Ectodermal cell (in vitro differentiated cells): ENCODE data around the gene MICOS13.
"Not testable (repeated sequence)": the region's sequence is repeated elsewhere in the genome, so short reads cannot be mapped to it uniquely, and the experiment has no call there.

Experiments used
- H3K27ac ChIP-seq: 2 replicates; pipeline ENCODE4 v1.7.0; 2013; ENCODE audit warnings: mild to moderate bottlenecking, low read depth, low read length; ENCODE audit not compliant: insufficient read depth, poor library complexity, severe bottlenecking
- H3K27me3 ChIP-seq: 2 replicates; pipeline ENCODE4 v1.7.0; 2013; ENCODE audit warnings: mild to moderate bottlenecking, low read length; ENCODE audit not compliant: insufficient read depth, control insufficient read depth, poor library complexity, severe bottlenecking
- H3K36me3 ChIP-seq: one replicate; pipeline ENCODE4 v1.7.0; 2013; ENCODE audit warnings: low read length; ENCODE audit not compliant: control insufficient read depth, insufficient read depth
- H3K4me1 ChIP-seq: one replicate; pipeline ENCODE4 v1.7.0; 2013; ENCODE audit warnings: low read length; ENCODE audit not compliant: control insufficient read depth, insufficient read depth
- H3K4me3 ChIP-seq: 2 replicates; pipeline ENCODE4 v1.7.0; 2013; ENCODE audit warnings: low read depth, low read length, control low read depth; ENCODE audit not compliant: insufficient read depth
- H3K9me3 ChIP-seq: 2 replicates; pipeline ENCODE4 v1.7.0; 2013; ENCODE audit warnings: mild to moderate bottlenecking, low read length, moderate library complexity; ENCODE audit not compliant: control insufficient read depth
- WGBS, 2 experiments: methylation state at CpG; one replicate each; pipeline ENCODE4 v1.1.7; 2013; ENCODE audit warnings: missing lambda C conversion rate in 2 of 2; 5-methylcytosine and 5-hydroxymethylcytosine counted together

MICOS13 gene

DNA sequence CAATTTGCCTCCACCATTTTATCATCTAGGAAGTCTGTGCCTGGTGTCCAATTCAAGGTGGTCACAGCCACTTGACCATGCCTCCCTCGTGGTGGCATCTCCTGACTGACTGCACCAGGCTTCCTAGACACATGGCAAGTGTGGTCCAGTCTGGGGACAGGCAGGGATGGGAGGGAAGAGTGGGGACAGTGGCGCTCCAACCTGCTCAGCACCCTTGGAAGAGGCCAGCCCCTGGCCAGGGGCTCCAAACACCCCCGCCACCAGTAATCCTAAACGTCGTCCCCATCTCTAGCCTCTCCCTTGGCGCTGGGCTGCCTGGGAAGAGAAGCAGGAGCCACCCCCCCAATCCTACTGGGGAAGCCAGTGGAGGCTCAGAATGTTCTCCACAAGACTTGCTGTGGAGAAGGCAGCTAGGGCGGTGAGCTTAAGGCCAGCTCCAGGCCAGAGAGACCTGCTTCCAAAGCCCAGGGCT is 12.4 kb upstream of the MICOS13 start:
- Histone ChIP-seq H3K4me3 (no peak overlapping the region), H3K27ac (peak overlapping the region; percentile 8), H3K27me3 (no peaks in the 10 kb centered on the region), H3K36me3 (peaks cover 27% of the 10 kb centered on the region), H3K9me3 (no peaks in the 10 kb centered on the region), H3K4me1 (no peaks in the 10 kb centered on the region)
- 91 to 93% methylated on average over 7 of the region's 7 CpGs for WGBS, 2 experiments

DNA sequence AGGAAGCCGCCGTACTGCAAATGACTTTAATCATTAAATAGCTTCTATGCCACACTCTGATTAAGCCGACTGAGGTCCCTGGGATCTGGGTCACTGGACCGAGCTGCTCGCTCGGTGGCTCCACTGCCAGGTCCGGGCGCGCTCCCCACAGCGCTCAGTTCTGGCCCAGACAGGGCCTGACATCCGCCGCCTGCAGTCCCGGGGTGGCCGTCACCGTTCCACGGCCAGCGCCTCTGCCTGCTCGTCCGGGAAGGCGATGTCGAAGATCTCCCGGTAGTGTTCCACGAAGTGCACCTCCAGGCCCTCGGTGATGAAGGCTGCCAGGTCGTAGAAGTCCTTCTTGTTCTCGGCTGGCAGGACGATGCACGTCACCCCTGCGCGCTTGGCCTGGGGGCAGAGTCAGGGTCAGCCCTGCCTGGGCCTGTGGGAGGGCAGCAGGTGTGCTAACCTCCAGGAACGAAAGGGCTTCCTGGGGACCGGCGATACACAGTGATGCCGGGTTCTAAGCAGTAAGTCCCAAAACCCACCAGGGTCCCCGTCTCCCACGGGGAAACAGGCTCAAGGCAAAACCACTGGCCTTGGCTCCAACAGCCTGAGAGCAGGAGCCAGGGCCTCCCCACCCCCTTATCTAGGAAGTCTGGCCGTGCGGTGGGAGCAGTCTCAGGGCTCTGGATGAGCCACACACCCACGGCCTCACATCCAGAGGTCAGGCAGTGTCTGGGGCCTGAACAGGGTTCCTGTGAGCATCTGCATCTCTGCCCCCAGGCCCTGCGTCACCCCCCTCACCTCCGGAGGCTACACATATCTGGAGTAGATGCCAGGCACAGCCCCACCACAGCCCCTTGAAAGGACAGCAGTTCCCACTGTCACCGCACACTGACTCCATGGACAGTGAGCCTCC is 11.8 kb upstream of the MICOS13 start:
- Histone ChIP-seq H3K4me1 (no peaks in the 10 kb centered on the region), H3K27ac (no peak overlapping the region), H3K4me3 (peak overlapping the region; percentile 100), H3K9me3 (no peaks in the 10 kb centered on the region), H3K36me3 (peaks cover 27% of the 10 kb centered on the region), H3K27me3 (no peaks in the 10 kb centered on the region)
- 93% methylated on average over 42 of the region's 42 CpGs for WGBS, 2 experiments

DNA sequence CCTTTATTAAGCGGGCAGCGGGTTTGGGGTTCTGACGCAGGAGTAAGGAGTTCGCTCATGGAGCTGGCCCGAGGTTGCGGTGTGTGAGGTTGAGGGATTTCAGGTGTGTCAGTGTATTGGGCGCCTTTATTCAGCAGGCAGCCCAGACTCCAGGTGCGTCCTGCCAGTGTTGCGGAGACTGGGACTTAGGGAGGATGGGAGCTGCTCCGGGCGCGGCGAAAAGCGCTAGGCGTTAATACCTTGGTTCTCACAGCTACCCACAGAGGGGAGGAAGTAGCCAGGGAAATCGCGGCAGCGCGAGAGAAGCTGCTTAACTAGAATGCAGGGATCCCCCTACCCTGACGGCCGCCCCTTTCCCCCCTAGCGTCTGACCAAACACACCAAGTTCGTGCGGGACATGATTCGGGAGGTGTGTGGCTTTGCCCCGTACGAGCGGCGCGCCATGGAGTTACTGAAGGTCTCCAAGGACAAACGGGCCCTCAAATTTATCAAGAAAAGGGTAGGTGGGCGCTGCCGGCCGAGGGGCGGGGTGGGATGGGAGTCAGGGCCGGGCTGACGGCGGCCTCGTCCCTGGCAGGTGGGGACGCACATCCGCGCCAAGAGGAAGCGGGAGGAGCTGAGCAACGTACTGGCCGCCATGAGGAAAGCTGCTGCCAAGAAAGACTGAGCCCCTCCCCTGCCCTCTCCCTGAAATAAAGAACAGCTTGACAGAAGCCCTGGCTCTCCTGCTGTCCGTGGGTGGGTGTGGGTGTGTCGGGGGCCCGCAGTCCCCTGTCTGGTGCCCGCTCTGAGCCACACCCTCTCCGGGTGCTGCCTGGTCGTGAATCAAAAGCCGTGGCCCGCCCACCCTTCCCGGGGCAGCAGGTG is 10.9 kb upstream of the MICOS13 start:
- H3K4me3 ChIP-seq: peak overlapping the region; percentile 100
- H3K27me3 ChIP-seq: no peaks in the 10 kb centered on the region
- 12 to 15% methylated on average over 54 of the region's 54 CpGs for WGBS, 2 experiments
- peak overlapping the region; percentile 96 for H3K27ac ChIP-seq
- H3K36me3 ChIP-seq: peaks cover 22% of the 10 kb centered on the region
- no peaks in the 10 kb centered on the region for H3K4me1 ChIP-seq
- no peaks in the 10 kb centered on the region for H3K9me3 ChIP-seq

DNA sequence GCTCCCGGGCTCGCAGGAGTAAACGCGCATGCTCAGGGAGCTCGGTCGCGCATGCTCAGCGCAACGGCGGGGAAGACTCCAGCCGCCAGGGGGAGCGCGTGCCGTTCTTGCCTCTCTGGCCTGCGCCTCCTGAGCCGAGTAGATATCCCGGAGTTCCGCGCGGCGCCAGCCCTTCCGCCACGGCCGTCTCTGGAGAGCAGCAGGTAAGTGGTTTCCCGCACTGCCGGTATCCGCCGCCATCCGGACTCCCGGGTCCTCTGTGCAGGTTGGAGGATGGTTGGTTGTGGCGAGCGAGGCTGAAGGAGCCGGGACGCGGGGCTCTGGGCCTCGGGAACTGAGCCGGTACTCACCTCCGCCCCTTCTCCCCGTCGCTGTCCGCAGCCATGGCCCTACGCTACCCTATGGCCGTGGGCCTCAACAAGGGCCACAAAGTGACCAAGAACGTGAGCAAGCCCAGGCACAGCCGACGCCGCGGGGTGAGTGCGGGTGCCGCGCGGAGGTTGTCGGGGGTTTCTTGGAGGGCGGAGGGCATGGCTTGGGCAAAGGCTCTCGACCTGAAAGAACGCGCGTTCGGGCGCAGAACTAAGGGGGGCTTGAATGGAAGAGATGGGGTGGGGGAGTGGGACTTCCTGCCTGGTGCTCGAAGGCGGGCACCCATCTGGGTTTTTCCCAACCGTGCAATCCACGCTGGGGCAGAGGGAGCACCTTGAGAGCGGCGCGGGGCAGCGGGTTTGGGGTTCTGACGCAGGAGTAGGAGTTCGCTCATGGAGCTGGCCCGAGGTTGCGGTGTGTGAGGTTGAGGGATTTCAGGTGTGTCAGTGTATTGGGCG is 10.0 kb upstream of the MICOS13 start, which contains the start of gene RPL36:
Gene RPL36 (plus strand): TSS at position 171 of the 830 bp plus-strand sequence. CDS start 213 bp downstream, at position 384.
- H3K4me3 ChIP-seq: peak within 1 kb of the TSS; percentile 100
- no peaks in the 10 kb centered on the region for H3K9me3 ChIP-seq
- H3K27ac ChIP-seq: peak within 1 kb of the TSS; percentile 96
- peaks cover 19% of the 10 kb centered on the region for H3K36me3 ChIP-seq
- no peaks in the 10 kb centered on the region for H3K27me3 ChIP-seq
- WGBS, 2 experiments: 0 to 1% methylated on average over 73 of the region's 73 CpGs
- H3K4me1 ChIP-seq: no peaks in the 10 kb centered on the region

DNA sequence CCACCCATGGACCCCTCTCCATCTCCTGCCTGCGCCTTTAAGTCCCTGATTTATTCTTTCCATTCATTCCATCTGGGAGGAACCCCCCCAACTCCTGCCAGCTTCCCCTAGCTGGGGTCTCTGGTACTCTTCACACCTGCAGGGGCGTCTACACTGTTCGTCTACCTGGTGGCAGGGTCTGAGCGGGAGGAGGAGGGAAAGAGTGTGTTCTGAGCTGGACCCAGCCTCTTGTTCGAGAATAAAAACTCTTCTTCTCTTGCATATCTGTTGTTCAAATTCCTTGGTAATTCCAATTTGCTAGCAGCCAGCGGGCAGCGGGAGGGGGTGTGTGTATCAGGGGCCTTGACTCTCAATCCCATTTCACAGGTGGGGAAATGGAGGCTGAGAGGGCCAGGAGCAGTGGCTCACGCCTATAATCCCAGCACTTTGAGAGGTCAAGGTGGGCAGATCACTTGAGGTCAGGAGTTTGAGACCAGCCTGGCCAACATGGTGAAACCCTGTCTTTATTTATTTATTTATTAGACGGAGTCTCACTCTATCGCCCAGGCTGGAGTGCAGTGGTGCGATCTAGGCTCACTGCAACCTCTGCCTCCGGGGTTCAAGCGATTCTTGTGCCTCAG is 8.1 kb upstream of the MICOS13 start:
- H3K27ac ChIP-seq, H3K4me3 ChIP-seq, H3K9me3 ChIP-seq, H3K27me3 ChIP-seq, H3K4me1 ChIP-seq: not testable (repeated sequence)
- WGBS, 2 experiments: 94 to 95% methylated on average over 13 of the region's 13 CpGs
- H3K36me3 ChIP-seq: peaks cover 13% of the 10 kb centered on the region

DNA sequence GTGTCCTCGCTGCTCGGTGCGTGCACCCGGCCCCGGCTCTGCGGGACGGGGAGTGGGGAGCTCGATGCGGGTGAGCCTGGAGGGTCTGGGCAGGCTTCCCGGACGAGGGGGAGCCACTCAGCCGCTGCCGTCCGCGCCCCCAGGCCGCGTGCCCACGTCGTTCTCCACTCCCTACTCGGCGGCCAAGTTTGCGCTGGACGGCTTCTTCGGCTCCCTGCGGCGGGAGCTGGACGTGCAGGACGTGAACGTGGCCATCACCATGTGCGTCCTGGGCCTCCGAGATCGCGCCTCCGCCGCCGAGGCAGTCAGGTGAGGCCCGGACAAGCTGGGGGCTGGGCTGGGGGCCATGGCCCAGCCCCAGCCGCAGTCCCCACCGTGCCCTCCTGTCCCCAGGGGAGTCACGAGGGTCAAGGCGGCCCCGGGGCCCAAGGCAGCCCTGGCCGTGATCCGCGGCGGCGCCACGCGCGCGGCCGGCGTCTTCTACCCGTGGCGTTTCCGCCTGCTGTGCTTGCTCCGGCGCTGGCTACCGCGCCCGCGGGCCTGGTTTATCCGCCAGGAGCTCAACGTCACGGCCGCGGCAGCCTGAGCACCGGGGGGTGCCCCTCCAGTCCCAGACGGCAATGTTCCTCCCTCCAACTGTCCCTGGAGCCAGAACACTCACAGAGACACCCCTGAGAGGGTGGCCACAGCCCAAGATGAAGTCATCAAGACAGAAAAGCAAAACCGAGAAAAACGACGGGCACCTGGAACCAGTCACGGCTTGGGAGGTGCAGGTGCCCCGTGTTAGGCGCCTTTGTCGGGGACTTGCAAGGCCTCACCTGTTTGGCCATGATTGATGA is 7.3 kb upstream of the MICOS13 start:
- WGBS, 2 experiments: 75% methylated on average over 76 of the region's 76 CpGs
- Histone ChIP-seq H3K4me3 (peak overlapping the region; percentile 6), H3K4me1 (no peaks in the 10 kb centered on the region), H3K27me3 (no peaks in the 10 kb centered on the region), H3K36me3 (peaks cover 5% of the 10 kb centered on the region), H3K9me3 (no peaks in the 10 kb centered on the region), H3K27ac (no peak overlapping the region)

DNA sequence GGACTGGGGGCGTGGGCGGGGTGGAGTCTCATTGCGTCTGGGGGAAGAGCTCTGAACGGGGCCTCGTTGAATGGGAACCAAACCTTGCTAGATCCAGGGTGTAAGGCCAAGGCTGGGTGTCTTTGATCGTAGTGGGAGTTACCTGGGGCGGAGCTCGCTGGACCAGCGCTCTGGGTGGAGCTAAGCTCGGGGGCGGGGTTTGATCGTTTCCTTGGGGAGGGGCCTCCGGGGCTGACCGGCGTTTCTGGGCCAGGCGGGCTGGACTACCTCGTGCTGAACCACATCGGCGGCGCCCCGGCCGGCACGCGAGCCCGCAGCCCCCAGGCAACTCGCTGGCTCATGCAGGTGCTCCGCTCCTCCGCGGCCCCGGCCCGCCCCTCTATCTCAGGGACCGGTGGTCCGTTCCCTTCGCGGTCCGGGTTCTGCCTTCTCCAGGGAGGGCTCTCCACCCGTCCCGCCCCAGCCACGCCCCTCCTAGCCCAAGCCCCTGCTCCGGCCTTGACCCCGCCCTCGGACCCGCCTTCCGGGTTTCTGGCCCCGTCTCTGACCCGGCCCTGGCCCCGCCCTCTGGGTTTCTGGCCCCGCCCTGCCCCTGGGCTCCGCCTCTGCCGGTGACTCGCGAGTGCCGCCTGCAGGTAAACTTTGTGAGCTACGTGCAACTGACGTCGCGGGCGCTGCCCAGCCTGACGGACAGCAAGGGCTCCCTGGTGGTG is 6.5 kb upstream of the MICOS13 start:
- WGBS, 2 experiments: 1% methylated on average over 59 of the region's 59 CpGs
- Histone ChIP-seq H3K9me3 (no peaks in the 10 kb centered on the region), H3K4me3 (peak overlapping the region; percentile 62), H3K27ac (peak overlapping the region; percentile 23), H3K36me3 (no peaks in the 10 kb centered on the region), H3K4me1 (peaks cover 7% of the 10 kb centered on the region), H3K27me3 (no peaks in the 10 kb centered on the region)

DNA sequence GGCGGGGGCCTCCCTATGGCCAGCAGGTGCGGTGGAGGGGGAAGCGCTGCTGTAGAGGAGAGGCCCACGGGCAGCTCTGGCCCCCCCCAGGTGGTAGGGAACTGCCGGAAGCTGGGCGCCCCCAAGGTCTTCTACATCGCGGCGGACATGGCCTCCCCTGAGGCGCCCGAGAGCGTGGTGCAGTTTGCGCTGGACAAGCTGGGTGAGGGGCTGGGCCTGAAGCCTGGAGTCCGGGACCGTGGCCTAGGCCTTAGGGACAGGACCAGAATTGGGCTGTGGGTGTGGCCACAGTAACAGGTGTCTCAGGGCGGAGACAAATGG is 6.0 kb upstream of the MICOS13 start:
- peak overlapping the region; percentile 62 for H3K4me3 ChIP-seq
- no peaks in the 10 kb centered on the region for H3K9me3 ChIP-seq
- H3K27ac ChIP-seq: peak overlapping the region; percentile 23
- WGBS, 2 experiments: 60 to 65% methylated on average over 16 of the region's 16 CpGs
- no peaks in the 10 kb centered on the region for H3K36me3 ChIP-seq
- H3K4me1 ChIP-seq: peaks cover 12% of the 10 kb centered on the region
- no peaks in the 10 kb centered on the region for H3K27me3 ChIP-seq
